ENCODE results near the gene SNAPC4.

- no peak for TF ChIP-seq POLR2A (IDR thresholded peaks at IDR 0.05; ENCODE audit: low read depth, low read length)
- no peak for TF ChIP-seq TAF1 (IDR thresholded peaks at IDR 0.05; ENCODE audit: low read depth, low read length)
- TF ChIP-seq POLR2AphosphoS5 (IDR thresholded peaks at IDR 0.05; ENCODE audit: low read depth, low read length): no peak
Observed at GRCh38 chr9:136389396-136389795, 10.6 kb downstream of the SNAPC4 start.

Measured in GM12891 (cell line).